GM23338 (cell line): ENCODE data around the gene PROSER1. TPM values are rescaled to one million over a fixed set of nuclear protein-coding genes. Genes with fewer than 3 reads are reported as not detected.
A peak's percentile ranks its signal among the peaks of the same experiment; 100 is the strongest.

Experiments
- ATAC-seq: fragments of 200-7000 bp; cut with Tn5 transposase; 3 replicates; pipeline ENCODE4 v1.9.1; 2020
- DNase-seq: peaks from one replicate; pipeline ENCODE4 v3.0.0-alpha.2; 2015; ENCODE audit warnings: low spot score
- H2AFZ ChIP-seq: fragments of 200-600 bp; sonication (generic); 2 replicates; pipeline ENCODE4 v1.8.0; 2016; ENCODE audit warnings: antibody characterized with exemption, mild to moderate bottlenecking, moderate library complexity
- H3F3A ChIP-seq: fragments of 200-600 bp; sonication (generic); replicated peaks from 2 replicates; pipeline ENCODE4 v1.8.0; 2017; ENCODE audit warnings: antibody characterized with exemption, mixed run types, low read depth
- H3K27ac ChIP-seq: fragments of 200-600 bp; sonication (generic); 2 replicates; pipeline ENCODE4 v1.6.1; 2016; ENCODE audit warnings: low read depth
- H3K27me3 ChIP-seq: fragments of 200-600 bp; sonication (generic); 2 replicates; pipeline ENCODE4 v1.8.0; 2016; ENCODE audit warnings: mild to moderate bottlenecking, mixed run types, moderate library complexity; ENCODE audit not compliant: insufficient read depth
- H3K36me3 ChIP-seq: fragments of 200-600 bp; sonication (generic); 2 replicates; pipeline ENCODE4 v1.8.0; 2016; ENCODE audit warnings: mild to moderate bottlenecking; ENCODE audit not compliant: insufficient read depth
- H3K4me1 ChIP-seq: fragments of 200-600 bp; sonication (generic); 2 replicates; pipeline ENCODE4 v1.8.0; 2016; ENCODE audit warnings: mild to moderate bottlenecking, moderate library complexity; ENCODE audit not compliant: insufficient read depth
- H3K4me2 ChIP-seq: fragments of 200-600 bp; sonication (generic); 2 replicates; pipeline ENCODE4 v1.7.1; 2017; ENCODE audit warnings: mixed run types
- H3K4me3 ChIP-seq: fragments of 200-600 bp; sonication (generic); 2 replicates; pipeline ENCODE4 v1.6.1; 2016; ENCODE audit warnings: mixed run types
- H3K79me2 ChIP-seq: fragments of 200-600 bp; sonication (generic); replicated peaks from 2 replicates; pipeline ENCODE4 v1.8.0; 2017; ENCODE audit warnings: mild to moderate bottlenecking; ENCODE audit not compliant: insufficient read depth
- H3K9me2 ChIP-seq: fragments of 200-600 bp; sonication (generic); 2 replicates; pipeline ENCODE4 v1.8.0; 2017; ENCODE audit not compliant: insufficient read depth
- H4K20me1 ChIP-seq: fragments of 200-600 bp; sonication (generic); replicated peaks from 2 replicates; pipeline ENCODE4 v1.8.0; 2017; ENCODE audit warnings: mild to moderate bottlenecking; ENCODE audit not compliant: insufficient read depth
- H3K27ac Mint-ChIP-seq: 2 replicates; pipeline ENCODE4 v1.8.0; 2020; ENCODE audit warnings: inconsistent platforms, mild to moderate bottlenecking, moderate library complexity, mixed read lengths
- H3K27me3 Mint-ChIP-seq: 3 replicates; pipeline ENCODE4 v1.8.0; 2022; ENCODE audit warnings: low read depth, mild to moderate bottlenecking, moderate library complexity, mixed read lengths, inconsistent platforms; ENCODE audit not compliant: insufficient read depth, poor library complexity
- H3K36me3 Mint-ChIP-seq: 3 replicates; pipeline ENCODE4 v1.8.0; 2021; ENCODE audit warnings: low read depth, mild to moderate bottlenecking, inconsistent platforms, moderate library complexity, mixed read lengths
- H3K4me1 Mint-ChIP-seq: 3 replicates; pipeline ENCODE4 v1.8.0; 2020; ENCODE audit warnings: mild to moderate bottlenecking, inconsistent platforms, mixed read lengths
- H3K4me3 Mint-ChIP-seq: 3 replicates; pipeline ENCODE4 v1.8.0; 2021; ENCODE audit warnings: moderate library complexity, mild to moderate bottlenecking, inconsistent platforms, mixed read lengths
- H3K9me3 Mint-ChIP-seq: 3 replicates; pipeline ENCODE4 v1.8.0; 2020; ENCODE audit warnings: moderate library complexity, mild to moderate bottlenecking, inconsistent platforms, mixed read lengths
- CREB1 ChIP-seq: fragments of 250-450 bp; sonication (Bioruptor Pico); IDR thresholded peaks from 2 replicates; pipeline ENCODE4 v1.5.0; 2020; ENCODE audit warnings: low read depth, mild to moderate bottlenecking, moderate library complexity
- CTCF ChIP-seq, 2 experiments: fragments of 200-600 bp in 1 of 2; sonication (generic) in 1 of 2; conservative IDR thresholded peaks; 2 replicates each; pipeline versions ENCODE4 v1.5.1 to v1.6.1; 2016 to 2017; ENCODE audit warnings: antibody characterized with exemption in 2 of 2, low read depth in 2 of 2, mild to moderate bottlenecking in 2 of 2, moderate library complexity in 1 of 2
- EZH2 ChIP-seq: fragments of 200-600 bp; sonication (generic); IDR thresholded peaks from one replicate; pipeline ENCODE4 v1.8.0; 2017; ENCODE audit warnings: antibody characterized with exemption, mild to moderate bottlenecking, low read depth; ENCODE audit not compliant: unreplicated experiment
- EZH2phosphoT487 ChIP-seq: fragments of 200-600 bp; sonication (generic); IDR thresholded peaks from one replicate; pipeline ENCODE4 v1.8.1; 2018; ENCODE audit warnings: antibody characterized with exemption; ENCODE audit not compliant: unreplicated experiment
- JUNB ChIP-seq: IDR thresholded peaks from one replicate; pipeline ENCODE4 v1.6.1; 2016; ENCODE audit warnings: antibody characterized with exemption; ENCODE audit not compliant: unreplicated experiment
- NANOG ChIP-seq: IDR thresholded peaks from 2 replicates; pipeline ENCODE4 v1.6.1; 2016; ENCODE audit warnings: antibody characterized with exemption, borderline replicate concordance
- POLR2AphosphoS5 ChIP-seq: IDR thresholded peaks from 2 replicates; pipeline ENCODE4 v1.6.1; 2016; ENCODE audit warnings: antibody characterized with exemption, low read depth
- STAT1 ChIP-seq: IDR thresholded peaks from one replicate; pipeline ENCODE4 v1.6.1; 2016; ENCODE audit warnings: antibody characterized with exemption; ENCODE audit not compliant: unreplicated experiment
- ZNF114 ChIP-seq: fragments of 250-450 bp; sonication (Bioruptor Pico); IDR thresholded peaks from 2 replicates; pipeline ENCODE4 v1.5.0; 2020; ENCODE audit warnings: mild to moderate bottlenecking, moderate library complexity
- ZNF331 ChIP-seq: fragments of 250-450 bp; sonication (Bioruptor Pico); IDR thresholded peaks from 2 replicates; pipeline ENCODE4 v1.5.0; 2020; ENCODE audit warnings: low read depth, mild to moderate bottlenecking, moderate library complexity
- polyA plus RNA-seq: library from polyadenylated mRNA; unstranded; fragments of >200 nt; fragmentation: Nextera tagmentation; extraction: Ambion mirVana; gene quantifications from 2 replicates; pipeline ENCODE4 v1.2.1, GENCODE V29; 2016
- total RNA-seq: library from RNA; depleted of rRNA; stranded (reverse); fragments of >200 nt; shearing (Covaris generic); gene quantifications from 2 replicates; pipeline ENCODE4 v1.2.3, GENCODE V29; 2014
- TF ChIP-seq, protein P1 (sequence below): IDR thresholded peaks from 2 replicates; pipeline ENCODE4 v1.6.1; 2016; ENCODE audit warnings: antibody characterized with exemption
- TF ChIP-seq, protein P2 (sequence below): IDR thresholded peaks from one replicate; pipeline ENCODE4 v1.6.1; 2018; ENCODE audit warnings: antibody characterized with exemption; ENCODE audit not compliant: unreplicated experiment
- TF ChIP-seq, protein P3 (sequence below): fragments of 250-450 bp; sonication (Bioruptor Pico); IDR thresholded peaks from 2 replicates; pipeline ENCODE4 v1.5.0; 2020; ENCODE audit warnings: mild to moderate bottlenecking, moderate library complexity

PROSER1 gene
- total and polyA plus RNA-seq, 2 experiments from 2014 or later, result 64.9 to 116 TPM

- H3K4me3 ChIP-seq, result peak overlapping the region; percentile 86
- peak overlapping the region; percentile 76 for H3K4me2 ChIP-seq
- no peak for TF ChIP-seq EZH2
- no peak for TF ChIP-seq STAT1
- no peak for TF ChIP-seq ZNF114 (CRISPR knock-in tag)
- TF ChIP-seq CTCF (conservative IDR thresholded peaks at IDR 0.05; ENCODE audit: low read depth in 2 of 2), result no peak
- TF ChIP-seq EZH2phosphoT487, result no peak
- TF ChIP-seq JUNB, result no peak
- TF ChIP-seq, protein P1, sequence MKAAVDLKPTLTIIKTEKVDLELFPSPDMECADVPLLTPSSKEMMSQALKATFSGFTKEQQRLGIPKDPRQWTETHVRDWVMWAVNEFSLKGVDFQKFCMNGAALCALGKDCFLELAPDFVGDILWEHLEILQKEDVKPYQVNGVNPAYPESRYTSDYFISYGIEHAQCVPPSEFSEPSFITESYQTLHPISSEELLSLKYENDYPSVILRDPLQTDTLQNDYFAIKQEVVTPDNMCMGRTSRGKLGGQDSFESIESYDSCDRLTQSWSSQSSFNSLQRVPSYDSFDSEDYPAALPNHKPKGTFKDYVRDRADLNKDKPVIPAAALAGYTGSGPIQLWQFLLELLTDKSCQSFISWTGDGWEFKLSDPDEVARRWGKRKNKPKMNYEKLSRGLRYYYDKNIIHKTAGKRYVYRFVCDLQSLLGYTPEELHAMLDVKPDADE, result no peak
- no peak for TF ChIP-seq ZNF331
- TF ChIP-seq CREB1 (CRISPR knock-in tag), result no peak
- no peak for TF ChIP-seq POLR2AphosphoS5
- TF ChIP-seq, protein P2, sequence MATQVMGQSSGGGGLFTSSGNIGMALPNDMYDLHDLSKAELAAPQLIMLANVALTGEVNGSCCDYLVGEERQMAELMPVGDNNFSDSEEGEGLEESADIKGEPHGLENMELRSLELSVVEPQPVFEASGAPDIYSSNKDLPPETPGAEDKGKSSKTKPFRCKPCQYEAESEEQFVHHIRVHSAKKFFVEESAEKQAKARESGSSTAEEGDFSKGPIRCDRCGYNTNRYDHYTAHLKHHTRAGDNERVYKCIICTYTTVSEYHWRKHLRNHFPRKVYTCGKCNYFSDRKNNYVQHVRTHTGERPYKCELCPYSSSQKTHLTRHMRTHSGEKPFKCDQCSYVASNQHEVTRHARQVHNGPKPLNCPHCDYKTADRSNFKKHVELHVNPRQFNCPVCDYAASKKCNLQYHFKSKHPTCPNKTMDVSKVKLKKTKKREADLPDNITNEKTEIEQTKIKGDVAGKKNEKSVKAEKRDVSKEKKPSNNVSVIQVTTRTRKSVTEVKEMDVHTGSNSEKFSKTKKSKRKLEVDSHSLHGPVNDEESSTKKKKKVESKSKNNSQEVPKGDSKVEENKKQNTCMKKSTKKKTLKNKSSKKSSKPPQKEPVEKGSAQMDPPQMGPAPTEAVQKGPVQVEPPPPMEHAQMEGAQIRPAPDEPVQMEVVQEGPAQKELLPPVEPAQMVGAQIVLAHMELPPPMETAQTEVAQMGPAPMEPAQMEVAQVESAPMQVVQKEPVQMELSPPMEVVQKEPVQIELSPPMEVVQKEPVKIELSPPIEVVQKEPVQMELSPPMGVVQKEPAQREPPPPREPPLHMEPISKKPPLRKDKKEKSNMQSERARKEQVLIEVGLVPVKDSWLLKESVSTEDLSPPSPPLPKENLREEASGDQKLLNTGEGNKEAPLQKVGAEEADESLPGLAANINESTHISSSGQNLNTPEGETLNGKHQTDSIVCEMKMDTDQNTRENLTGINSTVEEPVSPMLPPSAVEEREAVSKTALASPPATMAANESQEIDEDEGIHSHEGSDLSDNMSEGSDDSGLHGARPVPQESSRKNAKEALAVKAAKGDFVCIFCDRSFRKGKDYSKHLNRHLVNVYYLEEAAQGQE, result no peak
- TF ChIP-seq NANOG, result no peak
- TF ChIP-seq, protein P3, sequence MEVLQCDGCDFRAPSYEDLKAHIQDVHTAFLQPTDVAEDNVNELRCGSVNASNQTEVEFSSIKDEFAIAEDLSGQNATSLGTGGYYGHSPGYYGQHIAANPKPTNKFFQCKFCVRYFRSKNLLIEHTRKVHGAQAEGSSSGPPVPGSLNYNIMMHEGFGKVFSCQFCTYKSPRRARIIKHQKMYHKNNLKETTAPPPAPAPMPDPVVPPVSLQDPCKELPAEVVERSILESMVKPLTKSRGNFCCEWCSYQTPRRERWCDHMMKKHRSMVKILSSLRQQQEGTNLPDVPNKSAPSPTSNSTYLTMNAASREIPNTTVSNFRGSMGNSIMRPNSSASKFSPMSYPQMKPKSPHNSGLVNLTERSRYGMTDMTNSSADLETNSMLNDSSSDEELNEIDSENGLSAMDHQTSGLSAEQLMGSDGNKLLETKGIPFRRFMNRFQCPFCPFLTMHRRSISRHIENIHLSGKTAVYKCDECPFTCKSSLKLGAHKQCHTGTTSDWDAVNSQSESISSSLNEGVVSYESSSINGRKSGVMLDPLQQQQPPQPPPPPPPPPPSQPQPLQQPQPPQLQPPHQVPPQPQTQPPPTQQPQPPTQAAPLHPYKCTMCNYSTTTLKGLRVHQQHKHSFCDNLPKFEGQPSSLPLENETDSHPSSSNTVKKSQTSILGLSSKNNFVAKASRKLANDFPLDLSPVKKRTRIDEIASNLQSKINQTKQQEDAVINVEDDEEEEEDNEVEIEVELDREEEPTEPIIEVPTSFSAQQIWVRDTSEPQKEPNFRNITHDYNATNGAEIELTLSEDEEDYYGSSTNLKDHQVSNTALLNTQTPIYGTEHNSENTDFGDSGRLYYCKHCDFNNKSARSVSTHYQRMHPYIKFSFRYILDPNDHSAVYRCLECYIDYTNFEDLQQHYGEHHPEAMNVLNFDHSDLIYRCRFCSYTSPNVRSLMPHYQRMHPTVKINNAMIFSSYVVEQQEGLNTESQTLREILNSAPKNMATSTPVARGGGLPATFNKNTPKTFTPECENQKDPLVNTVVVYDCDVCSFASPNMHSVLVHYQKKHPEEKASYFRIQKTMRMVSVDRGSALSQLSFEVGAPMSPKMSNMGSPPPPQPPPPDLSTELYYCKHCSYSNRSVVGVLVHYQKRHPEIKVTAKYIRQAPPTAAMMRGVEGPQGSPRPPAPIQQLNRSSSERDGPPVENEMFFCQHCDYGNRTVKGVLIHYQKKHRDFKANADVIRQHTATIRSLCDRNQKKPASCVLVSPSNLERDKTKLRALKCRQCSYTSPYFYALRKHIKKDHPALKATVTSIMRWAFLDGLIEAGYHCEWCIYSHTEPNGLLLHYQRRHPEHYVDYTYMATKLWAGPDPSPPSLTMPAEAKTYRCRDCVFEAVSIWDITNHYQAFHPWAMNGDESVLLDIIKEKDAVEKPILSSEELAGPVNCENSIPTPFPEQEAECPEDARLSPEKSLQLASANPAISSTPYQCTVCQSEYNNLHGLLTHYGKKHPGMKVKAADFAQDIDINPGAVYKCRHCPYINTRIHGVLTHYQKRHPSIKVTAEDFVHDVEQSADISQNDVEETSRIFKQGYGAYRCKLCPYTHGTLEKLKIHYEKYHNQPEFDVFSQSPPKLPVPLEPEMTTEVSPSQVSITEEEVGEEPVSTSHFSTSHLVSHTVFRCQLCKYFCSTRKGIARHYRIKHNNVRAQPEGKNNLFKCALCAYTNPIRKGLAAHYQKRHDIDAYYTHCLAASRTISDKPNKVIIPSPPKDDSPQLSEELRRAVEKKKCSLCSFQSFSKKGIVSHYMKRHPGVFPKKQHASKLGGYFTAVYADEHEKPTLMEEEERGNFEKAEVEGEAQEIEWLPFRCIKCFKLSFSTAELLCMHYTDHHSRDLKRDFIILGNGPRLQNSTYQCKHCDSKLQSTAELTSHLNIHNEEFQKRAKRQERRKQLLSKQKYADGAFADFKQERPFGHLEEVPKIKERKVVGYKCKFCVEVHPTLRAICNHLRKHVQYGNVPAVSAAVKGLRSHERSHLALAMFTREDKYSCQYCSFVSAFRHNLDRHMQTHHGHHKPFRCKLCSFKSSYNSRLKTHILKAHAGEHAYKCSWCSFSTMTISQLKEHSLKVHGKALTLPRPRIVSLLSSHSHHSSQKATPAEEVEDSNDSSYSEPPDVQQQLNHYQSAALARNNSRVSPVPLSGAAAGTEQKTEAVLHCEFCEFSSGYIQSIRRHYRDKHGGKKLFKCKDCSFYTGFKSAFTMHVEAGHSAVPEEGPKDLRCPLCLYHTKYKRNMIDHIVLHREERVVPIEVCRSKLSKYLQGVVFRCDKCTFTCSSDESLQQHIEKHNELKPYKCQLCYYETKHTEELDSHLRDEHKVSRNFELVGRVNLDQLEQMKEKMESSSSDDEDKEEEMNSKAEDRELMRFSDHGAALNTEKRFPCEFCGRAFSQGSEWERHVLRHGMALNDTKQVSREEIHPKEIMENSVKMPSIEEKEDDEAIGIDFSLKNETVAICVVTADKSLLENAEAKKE (CRISPR knock-in tag), result no peak
- H3K27ac Mint-ChIP-seq, result no peak overlapping the region
- peaks cover 34% of the 10 kb centered on the region for H3K4me1 Mint-ChIP-seq
- DNase-seq, result no peak
- H3K4me3 Mint-ChIP-seq, result peak overlapping the region; percentile 93
- peaks cover 26% of the 10 kb centered on the region for H3K36me3 Mint-ChIP-seq
- H3K4me1 ChIP-seq, result peaks cover 19% of the 10 kb centered on the region
- no peaks in the 10 kb centered on the region for H3K27me3 ChIP-seq
- H3K27me3 Mint-ChIP-seq, result peaks cover 2% of the 10 kb centered on the region
- no peaks in the 10 kb centered on the region for H3K9me3 Mint-ChIP-seq
- H3K79me2 ChIP-seq, result peaks cover 85% of the 10 kb centered on the region
- no peak overlapping the region for H2AFZ ChIP-seq
- no peak overlapping the region for H3K27ac ChIP-seq
- peaks cover 33% of the 10 kb centered on the region; the same call in 1 of the 2 replicates for H4K20me1 ChIP-seq
- no peaks in the 10 kb centered on the region for H3K9me2 ChIP-seq
- ATAC-seq, result no peak
- no peaks in the 10 kb centered on the region for H3F3A ChIP-seq
- peaks cover under 1% of the 10 kb centered on the region; the same call in 1 of the 2 replicates for H3K36me3 ChIP-seq
Observed at GRCh38 chr13:39034085-39034484, 3.8 kb downstream of the PROSER1 start.
